Omental fat pad (tissue), 4 donors: Measurements from ENCODE around the gene FOXF1. TPM values are rescaled to one million over a fixed set of nuclear protein-coding genes. Genes with fewer than 3 reads are reported as not detected.

ENCODE experiments used
- ATAC-seq: fragments of 150-250 bp; one replicate; pipeline ENCODE4 v1.9.1; 2016; ENCODE audit warnings: mild to moderate bottlenecking, moderate library complexity; ENCODE audit not compliant: low FRiP score
- DNase-seq: peaks from one replicate; pipeline ENCODE4 v3.0.0-alpha.2; 2019; ENCODE audit warnings: low spot score
- total RNA-seq, 4 donors: library from RNA; depleted of rRNA; stranded (reverse); fragments of >200 nt; gene quantifications; one replicate each; pipeline ENCODE4 v1.1.0, GENCODE V29; 2016
- TF ChIP-seq, protein P1 (sequence below), 3 donors: fragments of 450-650 bp; IDR thresholded peaks; one replicate each; pipeline ENCODE4 v1.5.1; 2016 to 2017; ENCODE audit warnings: antibody characterized with exemption in 3 of 3, mild to moderate bottlenecking in 3 of 3, moderate library complexity in 2 of 3

The FOXF1 gene
- total RNA-seq, 4 donors from 2014 or later, result 0.88 to 6.6 (median 1.4) TPM

DNA sequence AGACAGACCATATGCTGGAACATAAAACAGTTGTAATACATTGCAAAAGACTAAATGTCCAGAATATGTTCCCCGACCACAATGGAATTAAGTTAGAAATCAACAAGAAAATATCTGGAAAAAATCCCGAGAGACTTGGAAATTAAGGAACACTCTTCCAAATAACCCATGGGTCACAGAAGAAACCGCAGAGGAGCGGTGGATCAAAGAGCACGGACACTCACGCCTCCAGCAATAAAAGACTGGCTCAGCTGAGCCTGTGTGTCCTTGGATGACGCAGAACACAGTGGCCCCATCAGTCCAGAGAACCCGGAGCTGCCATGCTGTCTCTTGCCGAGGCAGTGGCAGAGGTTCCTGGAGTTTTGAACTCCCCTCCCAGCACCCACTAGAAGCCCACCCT is 30.9 kb upstream of the FOXF1 start:
- ATAC-seq (no peak), DNase-seq (no peak)

DNA sequence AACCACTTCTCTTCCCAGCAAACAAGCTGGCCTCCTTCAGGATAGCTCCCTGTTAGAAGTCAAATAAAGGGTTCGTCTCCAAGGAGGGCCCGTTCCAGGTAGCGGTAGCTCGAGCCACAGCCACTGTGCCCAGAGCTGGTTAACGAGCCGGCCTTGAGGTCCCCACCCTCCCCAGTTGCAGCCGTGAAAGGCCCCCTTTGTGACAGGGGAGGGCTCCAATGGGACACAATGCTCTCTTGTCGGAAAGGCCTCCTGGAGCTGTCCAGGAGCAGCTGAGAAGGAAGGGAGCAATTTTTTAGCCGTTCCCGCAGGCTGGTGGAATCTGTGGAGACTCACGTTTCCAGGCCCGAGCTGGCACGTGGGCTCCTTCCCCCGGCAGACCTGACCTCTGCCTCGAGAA is 29.9 kb upstream of the FOXF1 start:
- TF ChIP-seq, protein P1, sequence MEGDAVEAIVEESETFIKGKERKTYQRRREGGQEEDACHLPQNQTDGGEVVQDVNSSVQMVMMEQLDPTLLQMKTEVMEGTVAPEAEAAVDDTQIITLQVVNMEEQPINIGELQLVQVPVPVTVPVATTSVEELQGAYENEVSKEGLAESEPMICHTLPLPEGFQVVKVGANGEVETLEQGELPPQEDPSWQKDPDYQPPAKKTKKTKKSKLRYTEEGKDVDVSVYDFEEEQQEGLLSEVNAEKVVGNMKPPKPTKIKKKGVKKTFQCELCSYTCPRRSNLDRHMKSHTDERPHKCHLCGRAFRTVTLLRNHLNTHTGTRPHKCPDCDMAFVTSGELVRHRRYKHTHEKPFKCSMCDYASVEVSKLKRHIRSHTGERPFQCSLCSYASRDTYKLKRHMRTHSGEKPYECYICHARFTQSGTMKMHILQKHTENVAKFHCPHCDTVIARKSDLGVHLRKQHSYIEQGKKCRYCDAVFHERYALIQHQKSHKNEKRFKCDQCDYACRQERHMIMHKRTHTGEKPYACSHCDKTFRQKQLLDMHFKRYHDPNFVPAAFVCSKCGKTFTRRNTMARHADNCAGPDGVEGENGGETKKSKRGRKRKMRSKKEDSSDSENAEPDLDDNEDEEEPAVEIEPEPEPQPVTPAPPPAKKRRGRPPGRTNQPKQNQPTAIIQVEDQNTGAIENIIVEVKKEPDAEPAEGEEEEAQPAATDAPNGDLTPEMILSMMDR (IDR thresholded peaks at IDR 0.05), result no peak
- DNase-seq (no peak), ATAC-seq (no peak)

More for the DNA sequence above, 30.9 kb upstream of the FOXF1 start:
- TF ChIP-seq, protein P1 (IDR thresholded peaks at IDR 0.05), result no peak

DNA sequence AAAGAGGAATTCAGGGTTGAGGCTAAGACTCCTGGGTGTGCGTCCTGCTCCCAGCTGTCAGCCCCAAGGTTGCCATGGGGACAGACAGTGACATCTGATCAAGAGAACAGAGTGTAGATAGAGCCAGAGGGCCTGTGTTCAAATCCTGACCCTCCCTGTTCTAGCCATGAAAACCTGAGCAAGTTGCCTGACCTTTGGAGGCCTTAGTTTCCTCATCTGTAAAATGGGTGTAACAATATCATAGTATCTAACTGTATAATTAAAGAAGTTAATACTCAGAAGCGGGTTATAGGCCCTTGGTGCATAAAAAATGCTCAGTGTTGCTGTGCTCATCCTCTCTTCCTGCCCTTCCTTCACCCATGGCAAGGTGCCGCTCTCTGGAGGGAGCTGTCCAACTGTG is 28.7 kb upstream of the FOXF1 start:
- DNase-seq, result no peak
- TF ChIP-seq, protein P1 (IDR thresholded peaks at IDR 0.05), result no peak
- no peak for ATAC-seq

DNA sequence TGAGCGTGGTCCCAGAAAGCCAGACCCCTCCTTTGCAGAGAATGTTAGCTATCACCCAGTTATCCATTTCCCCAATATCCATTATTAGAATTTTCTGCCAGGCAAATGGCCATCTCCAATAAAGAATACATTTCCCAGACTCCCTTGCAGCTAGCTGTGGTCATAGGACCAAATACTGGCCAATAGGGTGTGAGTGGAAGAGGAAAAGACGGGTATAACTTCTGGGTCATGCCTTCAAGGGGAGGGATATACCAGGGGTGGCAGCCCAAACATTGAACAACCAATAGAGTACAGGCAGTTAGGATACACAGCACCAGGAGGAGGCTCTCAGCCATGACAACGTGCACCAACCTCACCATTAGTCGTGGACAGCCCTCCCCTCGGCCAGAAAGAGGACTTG is 26.1 kb upstream of the FOXF1 start:
- DNase-seq (no peak), ATAC-seq (no peak)
- TF ChIP-seq, protein P1 (IDR thresholded peaks at IDR 0.05), result no peak

DNA sequence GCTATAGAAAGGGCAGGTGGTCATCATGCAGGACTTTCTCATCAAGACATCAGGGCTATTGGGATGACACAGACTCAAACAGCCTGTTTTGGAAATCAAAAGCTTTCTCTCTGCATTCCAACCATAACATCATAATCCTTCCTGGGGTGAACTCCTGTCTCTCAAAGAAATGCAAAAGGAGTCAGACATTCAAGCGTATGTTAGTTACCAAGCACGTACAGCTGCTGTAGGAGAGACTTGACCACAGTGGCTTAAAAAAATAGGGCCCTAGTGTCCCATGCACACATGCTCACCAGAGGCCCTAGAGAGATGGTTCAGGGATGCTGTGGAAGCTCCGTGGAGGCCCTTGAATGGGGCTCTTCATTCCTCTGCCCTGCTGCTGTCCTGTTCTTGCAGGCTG is 24.6 kb upstream of the FOXF1 start:
- DNase-seq (no peak), ATAC-seq (no peak)
- TF ChIP-seq, protein P1 (IDR thresholded peaks at IDR 0.05), result no peak

DNA sequence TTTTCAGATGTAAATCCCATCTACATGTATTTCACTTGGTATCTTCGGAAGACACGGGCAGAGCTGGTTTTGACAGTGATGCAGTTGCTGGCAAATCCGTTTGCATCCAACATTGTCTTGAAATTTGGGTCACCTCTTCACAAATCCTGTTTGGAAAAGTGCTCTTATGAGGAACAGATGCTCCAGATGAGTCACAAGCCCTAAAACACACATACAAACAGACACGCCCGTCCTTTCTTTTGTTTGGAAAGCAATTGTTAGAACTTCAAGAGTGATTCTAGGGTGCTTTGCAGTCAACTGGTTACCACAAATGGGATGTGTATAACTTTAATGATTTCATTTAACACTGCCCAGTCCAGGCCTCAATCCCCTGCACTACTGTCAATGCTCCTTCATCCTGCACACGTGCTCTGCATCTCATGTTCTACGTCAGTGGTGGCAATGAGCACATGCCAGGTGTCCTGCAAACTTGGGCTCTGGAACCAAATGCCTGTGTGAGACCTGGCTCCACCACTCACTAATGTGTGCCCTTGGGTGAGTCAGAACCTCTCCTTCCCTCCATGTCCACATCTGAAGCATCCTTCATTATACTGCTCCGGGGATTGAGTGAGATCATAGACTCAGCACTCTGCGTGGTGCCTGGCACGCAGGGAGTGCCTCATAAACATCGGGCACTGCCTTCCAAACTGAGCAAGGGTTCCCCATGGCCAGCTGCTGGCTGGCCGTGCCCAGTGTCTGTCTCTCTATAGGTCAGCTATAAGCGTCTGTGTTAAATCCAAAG is 19.3 kb upstream of the FOXF1 start:
- DNase-seq (no peak), ATAC-seq (no peak)
- TF ChIP-seq, protein P1 (IDR thresholded peaks at IDR 0.05), result no peak

DNA sequence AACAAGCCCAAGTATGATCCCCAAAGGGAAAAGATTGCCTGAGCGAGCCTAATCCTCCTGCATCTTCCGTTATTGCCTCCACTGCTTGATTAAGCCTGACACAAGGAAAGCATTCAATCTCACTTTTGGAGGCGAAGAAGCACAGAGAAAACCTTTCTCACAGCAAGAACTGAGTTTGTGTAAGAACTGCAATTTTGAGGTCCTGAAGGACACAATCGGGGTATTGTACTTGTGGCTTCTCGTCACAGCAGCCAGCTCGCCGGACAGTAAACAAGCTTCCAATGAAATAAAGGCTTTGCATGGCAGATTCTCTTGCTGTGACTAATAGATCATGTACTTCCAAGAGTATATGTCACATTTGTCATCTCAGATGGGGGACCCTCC is 18.7 kb upstream of the FOXF1 start:
- TF ChIP-seq, protein P1 (IDR thresholded peaks at IDR 0.05), result no peak
- ATAC-seq, result no peak
- DNase-seq, result no peak
